GM18499 (cell line): ENCODE data around the gene AP2A2.

Source experiments
- ATAC-seq: cut with Tn5 transposase; IDR thresholded peaks from one replicate; pipeline ENCODE4 v1.9.1; 2021; ENCODE audit warnings: moderate number of reproducible peaks; ENCODE audit not compliant: insufficient read depth, unreplicated experiment

The AP2A2 gene

GRCh38 chr11:991711-992307 is 66.1 kb downstream of the AP2A2 start:
- no peak for ATAC-seq

- ATAC-seq: no peak
Observed at GRCh38 chr11:992577-992976, 66.9 kb downstream of the AP2A2 start.

- no peak for ATAC-seq
Observed at GRCh38 chr11:993632-994167, 68.0 kb downstream of the AP2A2 start.

GRCh38 chr11:995044-995751 is 69.5 kb downstream of the AP2A2 start:
- ATAC-seq: no peak

DNA sequence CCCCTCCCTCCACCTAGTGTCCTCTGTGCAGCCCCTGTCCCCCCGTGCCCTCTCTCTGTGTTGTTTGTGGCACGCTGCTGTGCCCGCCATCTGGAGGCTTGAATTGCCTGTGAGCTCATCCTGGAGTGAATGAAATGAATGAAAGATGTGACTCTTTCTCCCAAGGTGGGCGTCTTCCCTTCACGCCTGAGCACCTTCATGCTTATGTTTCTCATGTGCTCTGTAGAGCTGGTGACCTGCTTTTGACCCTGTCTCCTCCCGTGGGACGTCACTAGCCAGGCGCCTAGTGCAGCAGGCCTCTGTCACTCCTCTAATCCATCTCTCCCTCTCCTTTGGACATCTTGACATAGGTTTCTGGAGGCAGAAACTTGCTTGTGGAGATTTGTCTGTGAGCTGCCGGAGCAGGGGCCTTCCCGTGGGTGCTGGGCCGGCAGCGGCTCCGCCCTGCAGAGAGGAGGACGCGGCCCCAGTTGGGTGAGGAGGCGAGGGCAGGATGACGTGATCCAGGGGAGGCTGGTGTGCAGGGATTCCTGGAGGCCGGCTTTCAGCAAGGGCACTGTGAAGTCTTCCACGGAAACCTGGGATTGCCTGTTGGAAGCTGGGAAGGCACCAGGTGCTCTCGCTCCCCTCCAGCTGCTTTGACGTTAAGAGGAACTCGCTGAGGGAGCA is 70.2 kb downstream of the AP2A2 start:
- ATAC-seq: no peak

DNA sequence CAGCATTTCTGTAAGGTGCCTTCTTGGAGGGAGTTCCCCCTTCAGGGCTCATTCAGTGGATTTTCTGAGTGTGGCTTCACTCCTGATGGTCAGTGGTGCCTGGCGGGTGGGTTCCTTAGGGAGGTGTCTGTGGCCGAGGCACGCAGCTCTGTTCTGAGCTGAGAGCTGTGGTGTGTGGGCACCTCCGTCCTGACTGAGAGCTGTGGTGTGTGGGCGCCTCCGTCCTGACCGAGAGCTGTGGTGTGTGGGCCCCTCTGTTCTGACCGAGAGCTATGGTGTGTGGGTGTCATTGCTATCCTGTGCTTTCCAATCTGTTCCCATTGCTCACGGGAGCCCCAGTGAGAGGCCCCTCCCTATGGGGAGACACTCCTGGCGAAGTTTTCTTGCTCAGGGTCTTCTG is 71.0 kb downstream of the AP2A2 start:
- no peak for ATAC-seq

DNA sequence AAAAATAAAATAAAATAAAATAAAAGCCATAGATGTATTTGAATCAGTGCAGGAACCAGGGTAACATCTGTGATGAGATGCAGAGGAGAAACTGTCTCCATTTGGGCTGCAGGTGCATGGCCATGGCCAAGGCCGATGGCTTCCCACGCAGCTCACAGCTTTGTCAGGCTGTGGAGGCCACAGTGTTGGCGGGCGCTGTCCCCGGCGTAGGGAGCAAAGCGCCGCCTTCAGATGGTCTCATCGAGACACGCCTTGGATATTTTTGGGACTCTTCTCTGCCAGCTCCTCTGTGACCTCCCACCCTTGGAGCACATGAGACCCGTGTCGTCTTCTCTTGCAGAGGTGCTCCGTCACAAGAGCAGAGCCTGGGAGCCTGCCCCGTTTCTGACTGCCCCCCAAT is 72.2 kb downstream of the AP2A2 start:
- no peak for ATAC-seq

DNA sequence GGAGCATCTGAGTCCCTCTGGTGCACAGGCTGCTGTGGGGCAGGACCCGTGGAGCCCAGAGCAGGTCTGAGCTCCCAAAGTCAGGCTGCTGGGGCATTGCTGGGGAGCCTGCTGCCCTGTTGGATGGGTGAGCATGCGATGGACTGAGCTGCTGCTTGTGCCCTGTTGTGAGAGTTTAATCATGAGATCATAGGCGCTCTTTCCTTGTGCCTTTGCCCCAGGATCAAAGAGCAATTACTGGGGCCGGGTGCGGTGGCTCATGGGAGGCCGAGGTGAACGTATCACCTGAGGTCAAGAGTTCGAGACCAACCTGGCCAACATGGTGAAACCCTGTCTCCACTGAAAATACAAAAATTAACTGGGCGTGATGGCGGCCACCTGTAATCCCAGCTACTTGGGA is 73.3 kb downstream of the AP2A2 start:
- no peak for ATAC-seq

GRCh38 chr11:1000357-1001278 is 74.9 kb downstream of the AP2A2 start:
- ATAC-seq: no peak

- no peak for ATAC-seq
Observed at GRCh38 chr11:1001617-1002405, 76.1 kb downstream of the AP2A2 start.

DNA sequence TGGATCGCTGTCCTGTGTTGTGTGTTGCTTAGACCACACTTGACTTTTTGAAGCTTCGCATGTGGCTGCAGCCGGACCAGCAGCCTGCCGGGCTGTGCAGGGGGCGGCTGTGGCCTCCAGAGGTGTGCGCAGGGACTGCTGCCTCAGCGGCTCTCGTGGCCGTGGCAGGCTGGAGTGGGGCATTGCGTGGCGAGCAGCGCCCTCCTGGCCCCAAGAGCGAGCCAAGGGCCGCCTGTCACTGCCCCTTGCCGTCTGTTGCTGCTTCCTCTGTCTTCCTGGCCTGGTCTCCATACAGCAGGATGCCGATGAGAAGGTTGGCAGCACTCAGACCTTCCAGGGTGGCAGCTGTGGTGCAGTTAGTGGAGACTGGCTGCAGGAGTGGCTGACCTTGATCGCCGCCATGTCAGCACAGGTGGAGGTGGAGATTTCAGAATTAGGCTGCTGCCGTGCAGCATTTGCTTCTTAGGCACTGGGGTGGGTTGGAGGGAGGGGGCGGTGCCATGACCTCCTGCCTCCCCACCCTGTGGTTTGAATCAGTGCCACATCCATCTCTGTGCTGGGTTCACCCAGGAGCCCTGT is 76.8 kb downstream of the AP2A2 start:
- no peak for ATAC-seq

- ATAC-seq: no peak
Observed at GRCh38 chr11:1003159-1003558, 77.5 kb downstream of the AP2A2 start.

DNA sequence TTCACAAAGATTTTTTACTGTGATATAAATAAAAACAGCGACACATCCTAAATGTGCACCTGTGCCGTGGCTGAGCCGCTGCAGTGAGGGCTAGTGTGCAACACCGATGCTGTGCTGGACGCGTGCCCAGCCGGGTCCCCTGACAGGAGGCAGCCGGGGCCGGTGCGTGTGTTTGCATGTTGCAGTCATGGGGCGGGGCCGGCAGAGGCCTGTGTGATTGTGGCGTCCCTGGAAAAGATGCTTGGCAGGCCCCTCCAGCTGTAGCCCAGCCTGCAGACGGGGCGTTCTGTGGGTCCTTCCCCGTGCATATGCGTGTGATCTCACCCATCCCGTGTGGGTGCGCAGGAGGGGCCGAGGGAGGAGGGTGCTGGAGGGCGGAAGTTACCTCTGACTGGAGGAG is 80.3 kb downstream of the AP2A2 start:
- no peak for ATAC-seq

- no peak for ATAC-seq
Observed at GRCh38 chr11:1006762-1007161, 81.1 kb downstream of the AP2A2 start.

GRCh38 chr11:1007279-1007678 is 81.6 kb downstream of the AP2A2 start:
- ATAC-seq: no peak

GRCh38 chr11:1008001-1008802 is 82.5 kb downstream of the AP2A2 start:
- ATAC-seq: no peak

DNA sequence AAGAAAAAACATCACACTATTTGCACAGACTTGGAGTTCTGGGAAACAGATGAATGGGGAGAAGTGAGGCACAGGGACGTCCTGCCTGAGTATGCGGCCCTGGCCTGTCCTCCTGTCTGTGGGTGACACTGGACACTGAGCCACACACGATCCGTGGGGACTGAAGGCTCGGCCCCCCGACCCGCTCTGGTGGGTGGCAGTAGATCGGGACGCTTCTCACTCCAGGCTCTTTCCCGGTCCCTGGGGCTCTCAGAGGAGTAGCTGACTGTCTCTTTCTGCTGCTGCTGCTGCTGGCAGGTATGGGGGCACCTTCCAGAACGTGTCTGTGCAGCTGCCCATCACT is 83.1 kb downstream of the AP2A2 start:
- no peak for ATAC-seq

DNA sequence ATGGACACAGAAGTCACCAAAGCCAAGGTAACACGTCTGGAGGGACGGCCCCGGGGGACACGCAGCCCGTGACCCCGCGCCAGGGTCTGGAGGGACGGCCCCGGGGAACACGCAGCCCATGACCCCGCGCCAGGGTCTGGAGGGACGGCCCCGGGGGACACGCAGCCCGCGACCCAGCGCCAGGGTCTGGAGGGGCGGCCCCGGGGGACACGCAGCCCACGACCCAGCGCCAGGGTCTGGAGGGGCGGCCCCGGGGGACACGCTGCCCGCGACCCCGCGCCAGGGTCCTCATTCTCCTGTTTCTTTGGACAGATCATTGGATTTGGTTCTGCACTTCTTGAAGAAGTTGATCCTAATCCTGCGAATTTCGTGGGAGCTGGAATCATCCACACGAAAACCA is 83.7 kb downstream of the AP2A2 start:
- no peak for ATAC-seq

DNA sequence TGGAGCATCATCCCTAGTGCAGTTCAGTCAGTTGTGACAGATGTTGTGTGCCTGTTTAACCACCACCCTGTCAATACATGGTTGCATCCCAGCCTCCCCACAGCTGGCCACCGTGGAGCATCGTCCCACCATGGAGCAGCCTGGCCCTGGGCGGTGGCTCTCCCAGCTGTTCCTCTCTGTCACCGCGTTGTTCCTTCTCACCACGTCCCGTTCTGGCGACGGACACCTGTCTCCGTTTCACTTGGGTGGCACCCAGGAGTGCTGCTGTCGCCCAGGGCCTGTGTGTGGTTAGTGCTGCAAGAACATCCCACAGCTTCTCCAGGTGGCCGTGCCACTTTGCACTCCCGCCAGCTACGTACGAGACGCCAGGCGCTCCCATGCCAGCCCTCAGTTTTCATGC is 84.3 kb downstream of the AP2A2 start:
- ATAC-seq: no peak
